Measurements from ENCODE around the gene UCHL3. TPM values are rescaled to one million over a fixed set of nuclear protein-coding genes. Genes with fewer than 3 reads are reported as not detected.

Gene UCHL3
- total and polyA plus RNA-seq, 10 of the 15 experiments (the other 5 are each of a cell fraction or from before 2014, with no cell fraction given) = 52.5 to 179 (median 104) TPM

DNA sequence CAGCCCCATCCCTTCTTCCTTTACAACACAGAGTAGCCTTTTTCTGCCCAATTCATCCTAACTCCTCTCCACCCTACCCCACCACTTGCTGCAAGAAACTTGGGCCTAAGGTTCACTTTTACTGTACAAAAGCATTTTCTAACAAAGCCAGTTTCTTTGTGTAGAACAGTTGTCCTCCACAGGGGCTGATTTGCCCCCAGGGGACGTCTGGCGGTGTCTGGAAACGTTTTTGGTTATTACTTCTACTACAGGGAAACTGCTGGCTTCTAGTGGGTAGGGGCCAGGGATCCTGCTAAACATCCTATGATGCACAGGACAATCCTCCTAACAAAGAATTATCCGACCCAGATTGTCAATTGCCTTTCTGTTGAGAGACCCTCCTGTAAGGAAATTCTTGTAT, 79.2 kb downstream of the UCHL3 start:
- WGBS (ENCODE audit: insufficient coverage, insufficient replicate concordance, low lambda C conversion rate, missing lambda C conversion rate) = 70% methylated on average over 4 of the region's 4 CpGs
- no peak for TF ChIP-seq SIN3A (IDR thresholded peaks at IDR 0.05; ENCODE audit: low read depth, low read length)
- TF ChIP-seq ETV6 (conservative IDR thresholded peaks at IDR 0.05 in 1 of 2, IDR thresholded peaks at IDR 0.05 in 1 of 2; ENCODE audit: borderline replicate concordance in 1 of 2, low read depth in 1 of 2) = no peak
- TF ChIP-seq MTA3 (IDR thresholded peaks at IDR 0.05; ENCODE audit: borderline replicate concordance, low read length) = no peak
- TF ChIP-seq ZNF207 (IDR thresholded peaks at IDR 0.05; ENCODE audit: borderline replicate concordance) = no peak
- TF ChIP-seq, protein P1, sequence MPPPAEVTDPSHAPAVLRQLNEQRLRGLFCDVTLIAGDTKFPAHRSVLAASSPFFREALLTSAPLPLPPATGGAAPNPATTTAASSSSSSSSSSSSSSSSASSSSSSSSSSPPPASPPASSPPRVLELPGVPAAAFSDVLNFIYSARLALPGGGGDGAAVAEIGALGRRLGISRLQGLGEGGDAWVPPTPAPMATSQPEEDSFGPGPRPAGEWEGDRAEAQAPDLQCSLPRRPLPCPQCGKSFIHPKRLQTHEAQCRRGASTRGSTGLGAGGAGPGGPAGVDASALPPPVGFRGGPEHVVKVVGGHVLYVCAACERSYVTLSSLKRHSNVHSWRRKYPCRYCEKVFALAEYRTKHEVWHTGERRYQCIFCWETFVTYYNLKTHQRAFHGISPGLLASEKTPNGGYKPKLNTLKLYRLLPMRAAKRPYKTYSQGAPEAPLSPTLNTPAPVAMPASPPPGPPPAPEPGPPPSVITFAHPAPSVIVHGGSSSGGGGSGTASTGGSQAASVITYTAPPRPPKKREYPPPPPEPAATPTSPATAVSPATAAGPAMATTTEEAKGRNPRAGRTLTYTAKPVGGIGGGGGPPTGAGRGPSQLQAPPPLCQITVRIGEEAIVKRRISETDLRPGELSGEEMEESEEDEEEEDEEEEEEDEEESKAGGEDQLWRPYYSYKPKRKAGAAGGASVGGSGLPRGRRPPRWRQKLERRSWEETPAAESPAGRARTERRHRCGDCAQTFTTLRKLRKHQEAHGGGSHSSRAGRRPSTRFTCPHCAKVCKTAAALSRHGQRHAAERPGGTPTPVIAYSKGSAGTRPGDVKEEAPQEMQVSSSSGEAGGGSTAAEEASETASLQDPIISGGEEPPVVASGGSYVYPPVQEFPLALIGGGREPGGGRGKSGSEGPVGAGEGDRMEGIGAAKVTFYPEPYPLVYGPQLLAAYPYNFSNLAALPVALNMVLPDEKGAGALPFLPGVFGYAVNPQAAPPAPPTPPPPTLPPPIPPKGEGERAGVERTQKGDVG (CRISPR knock-in tag; IDR thresholded peaks at IDR 0.05) = no peak
- TF ChIP-seq BHLHE40 (IDR thresholded peaks at IDR 0.05; ENCODE audit: borderline replicate concordance in 1 of 2, low read depth in 2 of 2, low read length in 1 of 2) = no peak
- no peak for TF ChIP-seq ASH2L (IDR thresholded peaks at IDR 0.05; ENCODE audit: borderline replicate concordance, low read depth)
- TF ChIP-seq, protein P2, sequence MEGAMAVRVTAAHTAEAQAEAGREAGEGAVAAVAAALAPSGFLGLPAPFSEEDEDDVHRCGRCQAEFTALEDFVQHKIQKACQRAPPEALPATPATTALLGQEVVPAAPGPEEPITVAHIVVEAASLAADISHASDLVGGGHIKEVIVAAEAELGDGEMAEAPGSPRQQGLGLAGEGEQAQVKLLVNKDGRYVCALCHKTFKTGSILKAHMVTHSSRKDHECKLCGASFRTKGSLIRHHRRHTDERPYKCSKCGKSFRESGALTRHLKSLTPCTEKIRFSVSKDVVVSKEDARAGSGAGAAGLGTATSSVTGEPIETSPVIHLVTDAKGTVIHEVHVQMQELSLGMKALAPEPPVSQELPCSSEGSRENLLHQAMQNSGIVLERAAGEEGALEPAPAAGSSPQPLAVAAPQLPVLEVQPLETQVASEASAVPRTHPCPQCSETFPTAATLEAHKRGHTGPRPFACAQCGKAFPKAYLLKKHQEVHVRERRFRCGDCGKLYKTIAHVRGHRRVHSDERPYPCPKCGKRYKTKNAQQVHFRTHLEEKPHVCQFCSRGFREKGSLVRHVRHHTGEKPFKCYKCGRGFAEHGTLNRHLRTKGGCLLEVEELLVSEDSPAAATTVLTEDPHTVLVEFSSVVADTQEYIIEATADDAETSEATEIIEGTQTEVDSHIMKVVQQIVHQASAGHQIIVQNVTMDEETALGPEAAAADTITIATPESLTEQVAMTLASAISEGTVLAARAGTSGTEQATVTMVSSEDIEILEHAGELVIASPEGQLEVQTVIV (IDR thresholded peaks at IDR 0.05; ENCODE audit: borderline replicate concordance, partially characterized antibody) = no peak
- TF ChIP-seq, protein P3, sequence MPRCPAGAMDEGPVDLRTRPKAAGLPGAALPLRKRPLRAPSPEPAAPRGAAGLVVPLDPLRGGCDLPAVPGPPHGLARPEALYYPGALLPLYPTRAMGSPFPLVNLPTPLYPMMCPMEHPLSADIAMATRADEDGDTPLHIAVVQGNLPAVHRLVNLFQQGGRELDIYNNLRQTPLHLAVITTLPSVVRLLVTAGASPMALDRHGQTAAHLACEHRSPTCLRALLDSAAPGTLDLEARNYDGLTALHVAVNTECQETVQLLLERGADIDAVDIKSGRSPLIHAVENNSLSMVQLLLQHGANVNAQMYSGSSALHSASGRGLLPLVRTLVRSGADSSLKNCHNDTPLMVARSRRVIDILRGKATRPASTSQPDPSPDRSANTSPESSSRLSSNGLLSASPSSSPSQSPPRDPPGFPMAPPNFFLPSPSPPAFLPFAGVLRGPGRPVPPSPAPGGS (IDR thresholded peaks at IDR 0.05; ENCODE audit: borderline replicate concordance, insufficient read depth, low read depth, low read length, poor library complexity, severe bottlenecking) = no peak
- TF ChIP-seq, protein P4, sequence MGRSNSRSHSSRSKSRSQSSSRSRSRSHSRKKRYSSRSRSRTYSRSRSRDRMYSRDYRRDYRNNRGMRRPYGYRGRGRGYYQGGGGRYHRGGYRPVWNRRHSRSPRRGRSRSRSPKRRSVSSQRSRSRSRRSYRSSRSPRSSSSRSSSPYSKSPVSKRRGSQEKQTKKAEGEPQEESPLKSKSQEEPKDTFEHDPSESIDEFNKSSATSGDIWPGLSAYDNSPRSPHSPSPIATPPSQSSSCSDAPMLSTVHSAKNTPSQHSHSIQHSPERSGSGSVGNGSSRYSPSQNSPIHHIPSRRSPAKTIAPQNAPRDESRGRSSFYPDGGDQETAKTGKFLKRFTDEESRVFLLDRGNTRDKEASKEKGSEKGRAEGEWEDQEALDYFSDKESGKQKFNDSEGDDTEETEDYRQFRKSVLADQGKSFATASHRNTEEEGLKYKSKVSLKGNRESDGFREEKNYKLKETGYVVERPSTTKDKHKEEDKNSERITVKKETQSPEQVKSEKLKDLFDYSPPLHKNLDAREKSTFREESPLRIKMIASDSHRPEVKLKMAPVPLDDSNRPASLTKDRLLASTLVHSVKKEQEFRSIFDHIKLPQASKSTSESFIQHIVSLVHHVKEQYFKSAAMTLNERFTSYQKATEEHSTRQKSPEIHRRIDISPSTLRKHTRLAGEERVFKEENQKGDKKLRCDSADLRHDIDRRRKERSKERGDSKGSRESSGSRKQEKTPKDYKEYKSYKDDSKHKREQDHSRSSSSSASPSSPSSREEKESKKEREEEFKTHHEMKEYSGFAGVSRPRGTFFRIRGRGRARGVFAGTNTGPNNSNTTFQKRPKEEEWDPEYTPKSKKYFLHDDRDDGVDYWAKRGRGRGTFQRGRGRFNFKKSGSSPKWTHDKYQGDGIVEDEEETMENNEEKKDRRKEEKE (IDR thresholded peaks at IDR 0.05) = no peak
- TF ChIP-seq CHD1 (IDR thresholded peaks at IDR 0.05; ENCODE audit: low read depth, low read length) = no peak
- no peak for TF ChIP-seq HDGF (IDR thresholded peaks at IDR 0.05)
- TF ChIP-seq GABPA (IDR thresholded peaks at IDR 0.05; ENCODE audit: low read depth) = no peak
- no peak for TF ChIP-seq ZBED1 (IDR thresholded peaks at IDR 0.05; ENCODE audit: borderline replicate concordance)
- TF ChIP-seq SMAD1 (IDR thresholded peaks at IDR 0.05; ENCODE audit: low read depth, partially characterized antibody) = no peak

More for the DNA sequence above, 79.2 kb downstream of the UCHL3 start:
- BruUV-seq (replicated peaks) = no TSS peak
- Histone ChIP-seq H3K9me3 (replicated peaks; ENCODE audit: control insufficient read depth, insufficient read depth, low read length) (no peaks in the 10 kb centered on the region), H3K27me3 (replicated peaks in 1 of 2; ENCODE audit: control insufficient read depth in 2 of 2, insufficient read depth in 2 of 2, low read length in 1 of 2) (no peaks in the 10 kb centered on the region), H3K79me2 (ENCODE audit: control insufficient read depth, insufficient read depth, low read length) (no peaks in the 10 kb centered on the region), H3K27ac (ENCODE audit: control insufficient read depth, insufficient read depth) (no peak overlapping the region), H2AFZ (ENCODE audit: control insufficient read depth, low read depth, low read length) (no peak overlapping the region), H3K36me3 (ENCODE audit: control insufficient read depth in 2 of 2, insufficient read depth in 2 of 2, low read length in 1 of 2) (0 out of 4 replicates have a peak, but pooled peaks cover 0 to 2% of the 10 kb centered on the region in 2 experiments), H4K20me1 (ENCODE audit: control insufficient read depth, insufficient read depth) (no peaks in the 10 kb centered on the region), H3K4me2 (ENCODE audit: control insufficient read depth, insufficient read depth) (no peak overlapping the region), H3K4me3 (no peak overlapping the region), H3K9ac (ENCODE audit: control insufficient read depth, insufficient read depth, low read length) (no peak overlapping the region), H3K4me1 (ENCODE audit: control insufficient read depth, insufficient read depth, low read length) (no peaks in the 10 kb centered on the region)
- in situ Hi-C loops (cut with MboI) (no loop called here), intact Hi-C loops (cut with micrococcal nuclease; ENCODE audit: unreplicated experiment) (no loop called here)
- ATAC-seq (no peak), DNase-seq (ENCODE audit: low read depth, low spot score) (no peak), FAIRE-seq (no peak)
- ChIA-PET SMC1A (ENCODE audit: uncharacterized antibody, unreplicated experiment) (no interaction called here), RAD21 (ENCODE audit: unreplicated experiment) (no interaction called here), CTCF (no interaction called here), POLR2A (no interaction called here)
